ENCODE data around the gene GPX4. TPM values are rescaled to one million over a fixed set of nuclear protein-coding genes. Genes with fewer than 3 reads are reported as not detected.
"Not testable (repeated sequence)": the region's sequence is repeated elsewhere in the genome, so short reads cannot be mapped to it uniquely, and the experiment has no call there.

GPX4 gene
- total RNA-seq, 2 experiments from 2014 or later: 148 to 203 TPM

- POLR2A ChIA-PET: interaction anchor here (0.6 to 0.7 kb wide), 2 partner anchors 75 to 220 kb away, joined by 4 read pairs; no protein-coding TSS in a partner anchor
- no peaks in the 10 kb centered on the region for H3K9me3 ChIP-seq (ENCODE audit: low read length)
- no peak overlapping the region for H2AFZ ChIP-seq (ENCODE audit: low read length)
- H4K20me1 ChIP-seq (ENCODE audit: insufficient read depth, low read length): no peaks in the 10 kb centered on the region; the same call in 1 of the 2 replicates
- CTCF ChIA-PET (ENCODE audit: unreplicated experiment): no interaction called here
- no peak overlapping the region for H3K27ac ChIP-seq (ENCODE audit: low read depth, low read length, poor library complexity, severe bottlenecking)
- BruUV-seq (replicated peaks): no TSS peak
- intact Hi-C loops (cut with micrococcal nuclease; ENCODE audit: unreplicated experiment): no loop called here
- no peaks in the 10 kb centered on the region for H3K9me2 ChIP-seq (ENCODE audit: insufficient read depth, low read length)
- DNase-seq (ENCODE audit: low spot score): no peak
- H3K79me2 ChIP-seq (ENCODE audit: insufficient read depth, low read depth, low read length): no peaks in the 10 kb centered on the region
- peaks cover 33% of the 10 kb centered on the region; the same call in 1 of the 2 replicates for H3K36me3 ChIP-seq (ENCODE audit: insufficient read depth, low read length)
- H3K4me3 ChIP-seq (ENCODE audit: low read depth, low read length, poor library complexity, severe bottlenecking): no peak overlapping the region
- no peak overlapping the region for H3K4me2 ChIP-seq (ENCODE audit: low read length)
- peaks cover 27% of the 10 kb centered on the region for H3K4me1 ChIP-seq (ENCODE audit: insufficient read depth, low read length, poor library complexity, severe bottlenecking)
- no peak for TF ChIP-seq EZH2phosphoT487 (IDR thresholded peaks at IDR 0.05; ENCODE audit: borderline replicate concordance, low read depth, low read length)
- TF ChIP-seq, protein P1, sequence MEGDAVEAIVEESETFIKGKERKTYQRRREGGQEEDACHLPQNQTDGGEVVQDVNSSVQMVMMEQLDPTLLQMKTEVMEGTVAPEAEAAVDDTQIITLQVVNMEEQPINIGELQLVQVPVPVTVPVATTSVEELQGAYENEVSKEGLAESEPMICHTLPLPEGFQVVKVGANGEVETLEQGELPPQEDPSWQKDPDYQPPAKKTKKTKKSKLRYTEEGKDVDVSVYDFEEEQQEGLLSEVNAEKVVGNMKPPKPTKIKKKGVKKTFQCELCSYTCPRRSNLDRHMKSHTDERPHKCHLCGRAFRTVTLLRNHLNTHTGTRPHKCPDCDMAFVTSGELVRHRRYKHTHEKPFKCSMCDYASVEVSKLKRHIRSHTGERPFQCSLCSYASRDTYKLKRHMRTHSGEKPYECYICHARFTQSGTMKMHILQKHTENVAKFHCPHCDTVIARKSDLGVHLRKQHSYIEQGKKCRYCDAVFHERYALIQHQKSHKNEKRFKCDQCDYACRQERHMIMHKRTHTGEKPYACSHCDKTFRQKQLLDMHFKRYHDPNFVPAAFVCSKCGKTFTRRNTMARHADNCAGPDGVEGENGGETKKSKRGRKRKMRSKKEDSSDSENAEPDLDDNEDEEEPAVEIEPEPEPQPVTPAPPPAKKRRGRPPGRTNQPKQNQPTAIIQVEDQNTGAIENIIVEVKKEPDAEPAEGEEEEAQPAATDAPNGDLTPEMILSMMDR (conservative IDR thresholded peaks at IDR 0.05; ENCODE audit: low read length): no peak
Observed at GRCh38 chr19:1128106-1128505, 24.3 kb downstream of the GPX4 start.

DNA sequence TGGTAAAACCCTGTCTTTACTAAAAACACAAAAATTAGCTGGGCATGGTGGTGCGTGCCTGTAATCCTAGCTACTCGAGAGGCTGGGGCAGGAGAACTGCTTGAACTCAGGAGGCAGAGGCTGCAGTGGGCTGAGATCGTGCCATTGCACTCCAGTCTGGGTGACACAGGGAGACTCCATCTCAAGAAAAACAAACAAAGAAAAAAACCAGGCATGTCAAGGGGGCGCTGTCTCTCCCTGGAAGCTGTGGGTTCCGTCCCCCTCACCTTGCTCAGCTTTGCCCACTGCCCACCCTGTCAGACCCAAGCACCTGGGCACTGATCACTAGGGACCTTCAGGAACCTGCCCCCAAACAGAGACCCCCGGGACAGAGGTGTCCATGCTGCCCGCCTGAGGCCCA lies 25.3 kb downstream of the GPX4 start:
- H3K79me2 ChIP-seq (ENCODE audit: insufficient read depth, low read depth, low read length); H3K27ac ChIP-seq (ENCODE audit: low read depth, low read length, poor library complexity, severe bottlenecking); H4K20me1 ChIP-seq (ENCODE audit: insufficient read depth, low read length); BruUV-seq (replicated peaks); intact Hi-C loops (cut with micrococcal nuclease; ENCODE audit: unreplicated experiment); CTCF ChIA-PET (ENCODE audit: unreplicated experiment); H3K9me3 ChIP-seq (ENCODE audit: low read length); DNase-seq (ENCODE audit: low spot score); H3K9me2 ChIP-seq (ENCODE audit: insufficient read depth, low read length); H3K4me2 ChIP-seq (ENCODE audit: low read length); H3K4me3 ChIP-seq (ENCODE audit: low read depth, low read length, poor library complexity, severe bottlenecking); H2AFZ ChIP-seq (ENCODE audit: low read length): not testable (repeated sequence)
- peaks cover 34% of the 10 kb centered on the region for H3K4me1 ChIP-seq (ENCODE audit: insufficient read depth, low read length, poor library complexity, severe bottlenecking)
- TF ChIP-seq, protein P1 (conservative IDR thresholded peaks at IDR 0.05; ENCODE audit: low read length): peak; percentile 31; the same call in 1 of the 2 replicates
- POLR2A ChIA-PET: interaction anchor here (0.6 to 0.7 kb wide), 2 partner anchors 74 to 219 kb away, joined by 4 read pairs; no protein-coding TSS in a partner anchor
- peaks cover 23% of the 10 kb centered on the region; the same call in 1 of the 2 replicates for H3K36me3 ChIP-seq (ENCODE audit: insufficient read depth, low read length)

DNA sequence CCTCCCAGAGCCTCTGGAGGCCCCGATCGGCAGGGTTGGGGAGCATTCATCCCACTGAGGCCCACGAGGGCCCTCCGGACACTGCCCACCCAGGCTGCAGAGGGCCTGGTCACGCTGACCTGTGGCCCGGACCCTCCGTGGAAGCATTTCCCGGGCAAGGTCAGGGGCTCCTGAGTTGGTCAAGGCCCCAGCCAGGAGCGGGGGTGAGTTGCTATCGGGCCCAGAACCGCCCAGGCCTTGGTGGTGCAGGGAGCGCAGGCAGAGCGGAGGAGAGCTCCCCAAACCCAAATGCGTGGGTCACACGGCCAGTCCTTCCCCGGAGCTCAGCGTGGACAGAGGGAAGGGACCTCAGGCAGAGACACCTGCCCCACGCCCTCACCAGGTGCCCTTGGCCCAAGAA lies 25.7 kb downstream of the GPX4 start:
- Histone ChIP-seq H3K4me3 (ENCODE audit: low read depth, low read length, poor library complexity, severe bottlenecking) (no peak overlapping the region), H2AFZ (ENCODE audit: low read length) (no peak overlapping the region), H4K20me1 (ENCODE audit: insufficient read depth, low read length) (no peaks in the 10 kb centered on the region; the same call in 1 of the 2 replicates), H3K4me2 (ENCODE audit: low read length) (no peak overlapping the region), H3K9me3 (ENCODE audit: low read length) (no peaks in the 10 kb centered on the region), H3K79me2 (ENCODE audit: insufficient read depth, low read depth, low read length) (no peaks in the 10 kb centered on the region), H3K9me2 (ENCODE audit: insufficient read depth, low read length) (no peaks in the 10 kb centered on the region), H3K27ac (ENCODE audit: low read depth, low read length, poor library complexity, severe bottlenecking) (no peak overlapping the region), H3K4me1 (ENCODE audit: insufficient read depth, low read length, poor library complexity, severe bottlenecking) (peaks cover 34% of the 10 kb centered on the region), H3K36me3 (ENCODE audit: insufficient read depth, low read length) (peaks cover 21% of the 10 kb centered on the region; the same call in 1 of the 2 replicates)
- BruUV-seq (replicated peaks): no TSS peak
- POLR2A ChIA-PET: no interaction called here
- TF ChIP-seq EZH2phosphoT487 (IDR thresholded peaks at IDR 0.05; ENCODE audit: borderline replicate concordance, low read depth, low read length): no peak
- TF ChIP-seq, protein P1 (conservative IDR thresholded peaks at IDR 0.05; ENCODE audit: low read length): no peak
- CTCF ChIA-PET (ENCODE audit: unreplicated experiment): no interaction called here
- intact Hi-C loops (cut with micrococcal nuclease; ENCODE audit: unreplicated experiment): no loop called here
- DNase-seq (ENCODE audit: low spot score): no peak

Data from OCI-LY7 (cell line).